Stimulated activated CD4-positive, alpha-beta T cell treated with anti-CD3 and anti-CD28 coated beads, Interleukin-1b, Interleukin-23, amount 100 ng/mL, for 1 hour (primary cell): ENCODE measurements around the gene ATXN2.
A peak's percentile ranks its signal among the peaks of the same experiment; 100 is the strongest.
"Not testable (repeated sequence)": the region's sequence is repeated elsewhere in the genome, so short reads cannot be mapped to it uniquely, and the experiment has no call there.

Source experiments
- DNase-seq, 2 donors: peaks; one replicate each; pipeline ENCODE4 v3.0.0-alpha.2; 2020; ENCODE audit warnings: low read depth in 2 of 2

Gene ATXN2

GRCh38 chr12:111404362-111405148 is 194.6 kb downstream of the ATXN2 start:
- peak; percentile 36 to 48 for DNase-seq

- not testable (repeated sequence) for DNase-seq
Observed at GRCh38 chr12:111402490-111402824, 196.7 kb downstream of the ATXN2 start.
